ENCODE measurements around the gene SLC35E4.
"Not testable (repeated sequence)": the region's sequence is repeated elsewhere in the genome, so short reads cannot be mapped to it uniquely, and the experiment has no call there.

The SLC35E4 gene

DNA sequence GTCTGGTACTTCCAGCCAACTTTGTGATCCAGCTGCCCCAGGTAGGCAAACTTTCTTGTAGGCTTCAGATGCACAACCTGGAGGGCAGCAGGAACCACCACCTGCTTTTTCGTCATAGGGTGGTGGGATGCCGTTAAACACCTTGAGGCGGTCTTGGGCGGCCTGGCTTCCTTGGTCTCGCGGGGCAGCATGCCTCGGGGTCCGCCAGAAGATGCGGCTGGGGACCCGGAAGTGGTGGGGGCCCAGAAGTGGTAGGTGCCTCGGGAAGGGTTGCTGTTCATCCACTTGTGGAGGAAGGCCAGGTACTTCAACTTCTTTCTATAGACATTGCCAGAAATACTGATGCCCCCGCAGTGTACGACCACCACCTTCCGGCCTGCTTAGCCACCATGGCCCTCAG, 18.8 kb downstream of the SLC35E4 start:
- DNase-seq = no peak

DNA sequence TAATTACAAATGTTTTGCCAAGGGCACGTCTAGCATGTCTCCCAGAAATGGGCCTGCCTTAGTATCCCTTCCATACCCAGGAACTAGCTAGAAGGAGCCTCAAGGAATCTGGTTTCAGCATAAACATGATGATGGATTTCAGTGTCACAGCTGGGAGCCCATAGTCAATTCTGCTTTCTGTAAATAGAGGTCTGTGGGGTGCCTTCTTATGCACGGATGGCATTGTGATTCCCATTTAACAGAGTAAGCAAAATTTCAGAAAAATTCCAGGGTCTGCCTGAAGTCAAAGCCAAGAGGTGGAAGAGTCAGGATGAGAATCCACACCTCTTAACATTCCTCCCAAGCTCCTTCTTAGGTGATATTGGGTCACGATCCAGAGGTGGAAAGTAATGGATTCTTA, 20.0 kb downstream of the SLC35E4 start:
- no peak for DNase-seq

DNA sequence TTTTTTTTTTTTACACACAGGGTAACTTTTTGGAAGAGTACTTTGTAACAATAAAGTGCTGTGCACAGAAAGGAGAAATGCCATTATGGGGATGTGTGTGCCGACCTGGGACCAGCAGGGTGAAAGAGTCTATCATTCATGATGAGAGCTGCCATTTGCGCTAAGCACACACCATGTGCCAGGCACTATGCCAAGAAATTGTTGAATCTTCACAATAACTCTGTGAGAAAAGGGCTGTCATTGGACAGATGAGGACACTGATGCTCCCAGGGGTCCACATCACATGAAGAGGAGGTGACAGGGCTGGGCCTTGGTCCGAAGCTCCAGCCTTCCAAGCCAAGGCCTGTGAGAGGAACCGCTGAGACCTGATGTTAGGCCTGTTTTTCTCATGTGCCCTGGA, 26.5 kb downstream of the SLC35E4 start:
- DNase-seq = no peak

DNA sequence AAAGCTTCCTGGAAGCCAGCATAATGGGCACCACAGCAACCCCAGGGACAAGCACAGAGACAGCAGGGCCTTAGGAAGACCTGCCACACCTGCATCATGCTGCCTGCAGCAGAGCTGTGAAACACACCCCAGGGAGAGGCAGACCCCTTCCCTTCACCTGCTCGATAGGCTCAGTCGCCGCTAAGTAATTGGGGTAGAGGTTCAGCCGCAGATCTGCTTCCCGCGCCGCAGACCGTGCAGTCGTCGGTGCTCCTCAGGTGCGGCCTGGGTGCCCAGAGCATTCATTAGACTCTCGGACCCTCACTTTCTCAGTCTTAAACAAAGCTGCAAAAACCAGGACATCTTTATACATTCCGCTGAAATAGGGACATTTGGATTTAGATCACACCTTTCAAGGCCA, 29.2 kb downstream of the SLC35E4 start:
- DNase-seq = no peak

DNA sequence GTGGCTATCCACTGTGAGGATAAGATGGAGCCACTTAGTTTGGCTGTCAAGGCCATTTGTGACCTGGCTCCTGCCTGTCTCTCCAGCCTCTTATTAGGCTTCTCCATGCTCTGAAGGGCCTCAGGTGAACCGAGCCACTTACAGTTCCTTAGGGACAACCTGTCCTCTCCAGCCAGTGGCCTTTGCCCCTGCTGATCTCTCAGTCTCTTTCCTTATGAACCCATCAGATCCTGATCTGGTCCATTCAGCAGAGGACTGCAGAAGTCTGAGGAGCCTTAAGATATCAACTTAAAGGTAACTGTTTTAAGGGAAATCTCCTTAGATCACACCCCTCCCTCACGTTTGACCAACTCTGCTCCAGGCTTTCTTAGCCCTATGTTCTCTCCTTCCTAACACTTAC, 29.7 kb downstream of the SLC35E4 start:
- DNase-seq = no peak

DNA sequence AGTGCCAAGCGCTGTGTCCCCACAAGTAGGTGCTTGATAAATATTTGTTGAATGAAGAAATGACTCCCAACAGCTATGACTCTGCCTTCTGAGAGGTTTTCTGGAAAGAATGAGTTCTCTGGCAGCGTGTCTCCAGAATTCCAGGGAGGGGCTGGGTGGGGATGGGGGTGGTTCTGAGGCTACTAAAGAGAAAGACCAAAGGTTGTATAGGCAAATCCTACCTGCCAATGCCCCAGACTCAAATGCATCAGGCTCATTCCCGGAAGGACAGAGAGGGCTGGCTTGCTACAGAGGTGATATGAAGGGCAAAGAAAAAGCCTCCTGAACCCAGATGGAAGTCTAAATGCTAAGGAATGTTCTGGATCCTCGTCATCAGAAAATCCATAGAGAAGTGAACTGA, 30.2 kb downstream of the SLC35E4 start:
- DNase-seq = no peak

DNA sequence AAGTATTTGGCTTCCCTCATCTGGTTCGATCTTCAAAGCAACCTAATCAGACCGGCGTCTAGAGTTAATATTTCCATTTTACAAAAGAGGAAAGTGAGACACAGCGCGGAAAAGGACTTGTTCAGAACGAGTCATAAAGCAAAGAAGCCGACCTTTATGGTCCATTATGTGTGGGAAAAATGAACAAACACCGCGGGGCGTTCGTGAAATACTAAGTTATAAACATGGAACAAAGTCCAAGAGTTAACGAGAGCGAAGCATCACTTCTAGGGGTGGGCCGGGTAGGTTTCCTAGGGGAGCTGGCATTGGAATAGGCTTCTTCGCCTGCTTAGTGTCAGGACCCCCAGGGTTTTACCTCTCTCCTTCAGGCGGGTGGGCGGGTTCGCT, 31.5 kb downstream of the SLC35E4 start:
- DNase-seq = peak in 1 of 2 donors; percentile 12

DNA sequence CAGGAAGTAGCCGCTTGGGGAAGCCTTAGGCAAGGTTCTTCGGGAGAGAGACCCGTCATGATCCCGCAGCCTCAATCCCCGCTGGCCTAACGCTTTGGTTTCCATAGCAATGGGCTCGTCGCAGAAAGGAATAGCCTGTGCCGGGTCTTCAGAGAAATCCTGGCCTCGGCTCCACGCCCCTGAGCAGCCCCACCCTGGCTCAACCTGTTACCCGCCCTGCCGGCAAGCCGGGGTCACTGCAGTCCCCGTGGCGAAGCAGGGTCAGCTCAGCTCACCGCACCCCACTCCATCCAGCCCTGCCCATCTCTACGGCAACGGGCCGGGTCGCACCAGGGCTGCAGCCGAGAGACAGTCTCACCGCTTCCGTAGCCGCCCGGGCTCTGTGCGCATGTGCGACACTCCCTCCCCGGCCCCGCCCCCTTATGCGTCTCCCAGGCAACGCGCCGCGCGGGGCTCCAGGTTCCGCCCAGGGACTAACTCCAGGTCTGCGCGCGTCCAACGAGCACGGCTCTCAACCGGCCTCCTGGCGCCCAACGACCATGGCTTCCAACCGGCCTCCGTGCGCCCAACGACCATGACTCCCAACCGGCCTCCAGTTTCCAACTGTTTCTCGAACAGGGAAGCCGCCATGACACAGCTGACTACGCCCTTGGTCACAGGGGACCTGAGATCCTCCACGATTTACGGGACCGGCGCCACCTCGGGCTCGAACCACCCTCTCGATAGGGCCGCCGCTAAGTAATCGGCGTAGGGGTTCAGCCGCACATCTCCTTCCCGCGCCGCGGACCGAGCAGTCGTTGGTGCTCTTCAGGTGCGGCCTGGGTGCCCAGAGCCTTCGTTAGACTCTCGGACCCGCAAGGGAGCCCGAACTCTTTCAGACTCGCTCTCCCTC, 32.2 kb downstream of the SLC35E4 start, which contains the start of gene DUSP18:
TSS of gene DUSP18 (minus strand) at position 382 of the 892 bp plus-strand sequence. CDS start 3,872 bp downstream, outside the sequence.
- DNase-seq = peak; percentile 92 to 96

DNA sequence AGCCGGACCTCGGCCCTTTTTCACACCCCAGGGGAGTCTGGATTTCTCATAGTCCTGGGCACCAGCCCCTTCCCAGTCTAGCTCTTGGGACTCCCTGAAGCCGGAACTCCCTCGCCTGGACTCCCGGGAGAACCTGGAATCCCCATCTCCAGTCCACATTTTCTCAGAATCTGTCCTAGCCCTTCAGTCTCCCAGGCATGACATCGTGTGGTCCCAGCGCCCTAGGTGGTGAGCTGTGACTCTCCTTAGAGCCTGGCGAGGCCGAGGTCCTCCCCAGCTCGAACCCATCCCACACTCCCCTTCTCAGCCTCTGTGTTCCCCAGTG, 32.8 kb downstream of the SLC35E4 start:
- no peak for DNase-seq

DNA sequence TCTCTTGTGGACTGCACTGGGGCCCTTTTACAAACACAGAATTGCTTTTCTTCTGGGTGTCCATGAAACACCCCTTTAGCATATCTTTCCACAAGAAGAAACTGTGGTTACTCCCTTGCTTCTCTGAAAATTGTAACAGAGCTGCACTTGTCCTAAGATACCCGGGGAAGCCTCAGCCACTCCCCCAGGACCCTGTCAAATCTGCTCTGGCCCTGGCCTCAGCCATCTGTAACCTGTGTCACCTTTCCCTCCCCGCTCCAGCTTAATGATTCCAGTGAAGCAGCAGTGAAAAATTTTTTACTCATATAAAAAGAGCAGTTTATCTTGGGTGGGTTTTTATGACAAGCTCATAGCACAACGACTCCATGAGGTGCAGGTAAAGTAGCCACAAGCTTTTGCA, 35.5 kb downstream of the SLC35E4 start:
- DNase-seq = no peak

DNA sequence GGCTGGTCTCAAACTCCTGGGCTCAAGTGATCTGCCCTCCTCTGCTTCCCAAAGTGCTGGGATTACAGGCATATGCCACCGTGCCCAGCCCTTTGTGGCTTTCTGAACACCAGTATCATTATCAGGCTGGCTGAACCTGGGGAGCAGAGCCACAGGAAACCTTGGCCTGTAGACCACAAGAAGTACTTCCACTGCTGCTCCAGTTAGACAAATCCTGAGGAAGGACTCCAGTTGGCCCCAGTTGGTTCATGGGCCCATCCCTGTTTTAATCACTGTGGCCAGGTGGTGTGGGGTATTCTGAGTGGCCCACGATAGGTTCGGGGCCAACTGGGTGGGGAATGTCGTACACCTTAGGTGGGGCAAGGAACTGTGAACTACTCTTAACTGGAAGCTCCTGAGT, 37.6 kb downstream of the SLC35E4 start:
- DNase-seq = no peak

DNA sequence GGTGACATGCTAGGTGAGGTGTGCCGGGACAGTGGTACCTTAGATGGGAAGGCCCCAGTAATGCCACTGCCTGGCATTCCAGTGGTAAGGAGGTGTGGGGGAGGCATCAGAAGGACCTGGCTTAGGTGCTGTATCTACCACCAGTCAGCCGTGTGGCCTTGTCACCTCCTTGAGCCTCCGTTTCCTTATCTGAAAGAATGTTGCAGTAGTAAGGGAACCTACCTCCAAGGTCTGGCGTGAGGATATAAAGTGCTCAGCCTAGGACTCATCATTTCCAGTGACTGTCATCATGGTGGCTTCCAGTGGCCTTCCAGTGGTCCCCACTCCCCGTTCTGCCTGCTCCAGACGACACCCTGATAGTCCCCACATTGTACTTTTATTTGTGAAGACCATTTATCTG, 38.9 kb downstream of the SLC35E4 start:
- no peak for DNase-seq

DNA sequence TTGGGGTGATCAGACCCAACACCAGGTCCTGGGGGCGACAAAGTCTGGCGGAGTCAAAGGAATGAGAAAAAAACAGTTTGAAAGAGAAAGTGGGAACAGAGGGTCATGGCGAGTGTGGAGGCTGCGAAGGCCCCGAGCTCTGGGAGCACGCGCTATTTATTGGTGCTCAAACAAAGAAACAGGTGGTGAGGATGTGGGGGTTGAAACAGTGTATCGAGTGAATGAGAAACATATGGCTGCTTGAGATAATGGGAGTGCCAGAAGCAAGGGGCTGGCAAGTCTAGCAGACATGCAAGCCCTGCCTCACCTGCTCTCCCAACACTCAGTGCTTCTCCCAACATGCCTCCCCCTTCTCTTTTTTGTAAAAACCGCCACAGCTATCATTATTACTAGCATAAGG, 39.9 kb downstream of the SLC35E4 start:
- DNase-seq = no peak

DNA sequence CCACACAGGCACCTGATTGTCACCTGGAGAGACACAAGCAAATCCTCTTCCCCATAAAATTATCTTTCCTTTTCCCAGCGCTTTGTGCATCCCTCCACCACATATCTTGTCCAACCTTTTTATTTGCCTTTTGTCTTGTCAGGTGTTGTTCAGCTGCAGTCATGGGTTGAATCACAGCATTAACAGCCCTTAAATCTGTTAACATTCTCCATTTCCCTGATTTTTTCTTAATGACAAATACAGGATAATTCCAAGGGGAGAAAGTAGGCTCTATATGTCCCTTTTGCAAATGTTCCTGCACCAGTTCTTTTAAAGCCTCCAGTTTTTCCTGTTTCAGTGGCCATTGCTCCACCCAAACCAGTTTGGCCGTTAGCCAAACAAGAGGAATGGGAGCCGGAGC, 41.0 kb downstream of the SLC35E4 start:
- DNase-seq = not testable (repeated sequence)

DNA sequence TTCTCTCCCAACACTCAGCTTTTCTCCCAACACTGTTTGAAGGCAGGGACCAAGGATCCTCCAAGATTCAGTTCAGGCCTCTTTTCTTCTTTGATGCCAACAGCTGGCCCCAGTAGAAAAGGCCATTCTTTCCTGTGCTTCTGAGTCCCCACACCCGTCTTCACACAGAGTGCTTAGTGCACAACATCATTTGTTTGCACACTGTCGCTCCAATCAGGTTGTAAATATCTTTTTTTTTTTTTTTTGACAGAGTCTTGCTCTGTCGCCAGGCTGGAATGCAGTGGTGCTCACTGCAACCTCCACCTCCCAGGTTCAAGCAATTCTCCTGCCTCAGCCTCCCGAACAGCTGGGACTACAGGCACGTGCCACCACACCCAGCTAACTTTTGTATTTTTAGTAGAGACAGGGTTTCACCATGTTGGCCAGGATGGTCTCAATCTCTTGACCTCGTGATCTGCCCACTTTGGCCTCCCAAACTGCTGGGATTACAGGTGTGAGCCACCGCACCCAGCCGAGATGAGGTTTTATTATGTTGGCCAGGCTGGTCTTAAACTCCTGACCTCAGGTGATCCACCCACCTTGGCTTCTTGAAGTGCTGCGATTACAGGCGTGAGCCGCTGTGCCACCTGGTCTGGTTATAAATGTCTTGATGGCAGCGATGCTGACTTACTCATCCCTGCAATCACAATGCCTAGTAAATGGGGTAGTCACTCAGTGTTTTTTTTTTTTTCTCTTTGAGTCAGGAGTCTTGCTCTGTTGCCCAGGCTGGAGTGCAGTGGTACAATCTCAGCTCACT, 44.5 kb downstream of the SLC35E4 start:
- DNase-seq = not testable (repeated sequence)

DNA sequence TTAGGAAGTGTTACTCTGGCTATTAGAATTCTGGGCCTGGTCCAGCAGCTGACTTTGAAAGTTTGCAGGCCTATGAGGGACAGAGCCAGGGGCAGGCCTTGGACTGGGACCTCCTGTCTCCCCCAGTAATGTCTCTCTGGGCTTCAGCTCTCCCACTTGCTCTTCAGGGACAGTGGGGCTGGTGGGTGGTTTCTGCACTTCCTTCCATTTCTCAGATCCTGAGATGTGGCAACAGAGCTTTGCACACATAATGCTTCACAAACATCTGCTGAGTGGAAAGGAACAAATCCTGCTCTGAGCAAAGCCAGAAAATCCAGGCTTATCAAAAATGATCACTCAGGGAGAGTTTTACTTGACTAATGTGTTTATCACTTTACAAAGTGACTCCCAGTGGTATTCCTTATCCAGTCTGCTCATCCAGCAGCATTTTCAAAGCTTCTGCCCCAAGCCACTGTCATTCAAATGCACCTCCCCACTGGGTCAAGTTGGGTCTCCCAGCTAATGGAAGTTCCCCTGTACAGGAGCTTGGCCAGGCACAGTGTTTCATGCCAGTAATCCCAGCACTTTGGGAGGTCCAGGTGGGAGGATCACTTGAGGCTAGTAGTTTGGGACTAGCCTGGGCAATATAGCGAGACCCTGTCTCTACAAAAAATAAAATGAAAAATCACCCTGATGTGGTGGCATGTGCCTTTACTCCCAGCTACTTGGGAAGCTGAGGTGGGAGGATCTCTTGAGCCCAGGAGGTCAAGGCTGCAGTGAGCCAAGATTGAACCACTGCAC, 45.6 kb downstream of the SLC35E4 start:
- DNase-seq = no peak

DNA sequence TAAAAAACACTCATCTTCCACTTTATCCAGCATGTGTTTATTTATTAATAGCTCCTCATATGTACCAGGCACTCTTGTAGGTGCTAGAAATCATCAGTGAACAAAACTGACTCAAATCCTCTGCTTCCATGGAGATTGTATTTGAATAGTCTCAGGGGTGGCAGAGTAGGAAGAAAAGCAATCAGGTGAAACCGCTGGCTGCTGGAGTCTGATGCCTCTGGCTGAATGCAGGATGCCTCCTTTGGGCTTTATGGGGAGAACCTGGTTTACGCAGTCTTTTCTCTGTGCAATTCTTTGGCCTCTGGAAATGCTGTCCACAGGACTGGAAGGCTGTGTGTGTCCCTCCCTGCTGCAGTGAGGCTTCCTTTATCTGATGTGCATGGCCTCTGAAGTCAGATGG, 46.2 kb downstream of the SLC35E4 start:
- no peak for DNase-seq

DNA sequence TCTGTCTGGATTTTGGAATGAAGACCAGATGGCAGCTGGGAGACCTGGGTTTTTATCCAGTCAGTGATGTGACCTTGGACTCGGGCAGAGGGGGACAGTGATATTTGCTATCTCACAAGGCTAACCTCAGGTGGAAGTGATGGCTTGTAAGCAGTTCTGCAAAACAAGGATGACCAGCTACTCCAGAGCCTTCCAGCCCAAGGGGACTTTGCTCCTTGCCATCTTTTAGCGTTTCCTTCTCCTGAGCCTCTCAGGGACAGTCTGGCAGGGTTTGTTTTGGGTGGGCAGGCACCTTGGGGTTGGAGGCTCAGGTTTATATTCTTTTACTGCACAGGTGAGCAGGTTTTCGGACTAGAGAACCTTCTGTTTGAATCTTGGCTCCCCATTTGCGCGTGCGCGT, 49.6 kb downstream of the SLC35E4 start:
- DNase-seq = no peak

DNA sequence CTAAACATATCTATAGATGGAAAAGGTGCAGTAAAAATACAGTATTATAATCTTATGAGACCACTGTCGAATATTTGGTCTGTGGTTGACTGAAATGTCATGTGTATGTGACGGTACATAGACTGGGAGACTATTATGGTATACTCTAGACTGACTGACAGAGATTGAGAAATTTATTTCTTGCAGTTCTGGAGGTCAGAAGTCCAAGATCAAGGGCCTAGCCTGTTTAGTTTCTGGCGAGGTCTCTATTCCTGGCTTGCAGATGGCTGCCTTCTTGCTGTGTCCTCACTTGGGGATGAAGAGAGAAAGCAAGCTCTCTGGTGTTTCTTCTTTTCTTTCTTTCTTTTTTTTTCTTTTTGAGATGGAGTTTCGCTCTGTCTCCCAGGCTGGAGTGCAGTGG, 51.8 kb downstream of the SLC35E4 start:
- DNase-seq = no peak

DNA sequence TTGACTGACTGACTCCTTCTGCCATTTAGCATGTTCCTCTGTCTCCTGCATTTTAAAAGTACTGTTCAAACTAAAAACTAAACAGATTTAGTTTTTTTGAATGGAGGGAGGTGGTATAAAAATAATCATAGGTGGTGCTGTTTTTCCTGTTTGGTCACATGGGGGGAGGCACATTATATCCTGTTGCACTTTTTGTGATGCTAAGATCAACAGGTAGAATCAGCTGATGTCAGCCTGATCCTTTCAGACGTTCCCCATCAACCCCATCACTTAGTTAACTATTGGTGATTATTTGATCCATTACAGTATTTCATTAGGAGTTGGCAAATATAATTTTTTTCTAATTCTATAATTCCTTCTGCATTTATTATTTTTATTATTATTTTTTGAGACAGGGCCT, 54.0 kb downstream of the SLC35E4 start:
- no peak for DNase-seq

DNA sequence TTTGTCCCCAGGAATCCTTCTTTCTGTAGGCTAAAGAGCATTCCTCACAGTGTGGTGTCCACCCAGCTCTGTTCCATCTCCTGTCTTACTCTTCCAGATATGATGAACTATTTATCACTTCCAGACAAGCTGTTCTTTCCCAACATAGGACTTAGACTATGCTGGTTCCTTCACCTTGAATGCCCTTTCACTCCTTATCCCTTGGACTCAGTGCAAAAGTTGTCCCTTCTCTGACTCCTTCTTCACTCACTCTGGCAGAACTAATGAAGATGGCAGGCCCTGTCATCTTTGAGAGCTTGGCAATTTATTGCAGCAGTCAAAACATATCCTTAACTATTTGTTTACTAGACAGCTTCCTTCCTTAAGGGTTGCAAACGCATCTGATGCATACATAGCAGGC, 55.6 kb downstream of the SLC35E4 start:
- no peak for DNase-seq

DNA sequence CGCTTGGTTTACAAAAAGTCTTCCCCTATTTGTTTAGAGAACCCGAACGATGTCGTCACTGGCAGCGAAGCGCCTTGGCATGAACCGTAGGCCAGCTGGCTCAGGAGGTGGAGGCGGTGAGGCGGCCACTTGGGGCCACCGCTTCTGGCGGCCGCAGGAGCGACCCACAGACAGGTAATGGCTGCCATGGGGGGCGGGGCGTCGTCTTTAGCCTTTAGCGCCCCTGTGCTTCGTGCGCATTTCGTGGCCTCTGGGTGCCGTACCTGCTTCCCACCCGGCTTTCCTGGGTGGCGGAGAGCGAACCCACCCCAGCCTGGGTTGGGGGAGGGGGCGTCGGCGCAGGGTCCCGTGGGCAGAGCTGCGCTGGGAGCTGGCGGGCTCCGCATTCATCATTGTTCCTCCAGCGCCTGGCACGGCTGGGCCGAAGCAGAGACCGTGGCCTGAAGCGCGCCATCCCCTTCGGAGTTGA, 58.6 kb downstream of the SLC35E4 start:
- peak; percentile 53 to 54 for DNase-seq

DNA sequence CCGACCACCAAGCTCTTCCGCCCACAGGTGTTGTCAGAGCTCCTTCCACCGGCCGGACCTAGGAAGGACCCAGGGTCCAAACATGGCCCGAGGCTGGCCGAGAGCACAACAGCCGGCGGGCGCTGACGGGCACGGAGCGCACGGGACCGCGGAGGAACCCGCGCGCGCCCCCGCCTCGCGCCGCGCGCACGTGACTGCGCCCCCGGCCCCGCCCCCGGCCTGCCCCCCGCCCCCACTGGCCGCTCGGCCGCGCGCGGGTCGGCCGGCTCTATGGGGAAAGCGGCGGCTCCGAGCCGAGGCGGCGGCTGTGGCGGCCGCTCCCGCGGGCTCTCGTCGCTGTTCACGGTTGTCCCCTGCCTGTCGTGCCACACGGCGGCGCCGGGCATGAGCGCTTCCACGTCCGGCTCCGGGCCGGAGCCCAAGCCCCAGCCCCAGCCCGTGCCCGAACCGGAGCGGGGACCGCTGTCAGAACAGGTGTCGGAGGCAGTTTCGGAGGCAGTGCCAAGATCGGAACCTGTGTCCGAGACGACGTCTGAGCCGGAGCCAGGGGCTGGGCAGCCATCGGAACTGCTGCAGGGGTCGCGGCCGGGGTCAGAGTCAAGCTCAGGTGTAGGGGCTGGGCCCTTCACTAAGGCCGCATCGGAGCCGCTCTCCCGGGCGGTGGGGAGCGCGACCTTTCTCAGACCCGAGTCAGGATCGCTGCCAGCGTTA, 59.2 kb downstream of the SLC35E4 start, which contains the start of gene OSBP2:
TSS of gene OSBP2 (plus strand) at position 235 of the 711 bp plus-strand sequence. CDS start at position 271, 36 bp downstream.
- DNase-seq = peak; percentile 11 to 35
